Psoas muscle (tissue), 8 donors: ENCODE measurements around the gene PRKCD. TPM values are rescaled to one million over a fixed set of nuclear protein-coding genes. Genes with fewer than 3 reads are reported as not detected.

Experiments
- ATAC-seq, 4 donors: fragments of 200-7000 bp; cut with Tn5 transposase; one replicate each; pipeline ENCODE4 v1.9.1; 2020; ENCODE audit warnings: moderate library complexity in 3 of 4, mild to moderate bottlenecking in 2 of 4
- DNase-seq, 2 donors: peaks; one replicate each; pipeline ENCODE4 v3.0.0-alpha.2; 2020
- H3K27ac ChIP-seq: fragments of 200-600 bp; one replicate; pipeline ENCODE4 v1.8.0; 2022
- H3K27me3 ChIP-seq, 3 donors: fragments of 200-600 bp in 1 of 3; one replicate each; pipeline versions ENCODE4 v1.6.1 to v1.8.0; 2013 to 2022; ENCODE audit warnings: low read length in 2 of 3, mild to moderate bottlenecking in 2 of 3, moderate library complexity in 1 of 3; ENCODE audit not compliant: insufficient read depth in 3 of 3
- H3K36me3 ChIP-seq, 2 donors: fragments of 200-600 bp in 1 of 2; one replicate each; pipeline versions ENCODE4 v1.6.1 to v1.8.0; 2013 to 2022; ENCODE audit warnings: low read depth in 1 of 2, mild to moderate bottlenecking in 1 of 2, moderate library complexity in 1 of 2; ENCODE audit not compliant: insufficient read depth in 1 of 2
- H3K4me1 ChIP-seq: fragments of 200-600 bp; one replicate; pipeline ENCODE4 v1.8.0; 2022
- H3K4me3 ChIP-seq: fragments of 200-600 bp; one replicate; pipeline ENCODE4 v1.8.0; 2022; ENCODE audit warnings: mild to moderate bottlenecking
- H3K9me3 ChIP-seq: fragments of 200-600 bp; one replicate; pipeline ENCODE4 v1.8.0; 2022
- WGBS, 3 donors: extraction: QIAGEN DNeasy Blood & Tissue Kit; methylation state at CpG; one replicate each; pipeline versions ENCODE4 v1.1.6 to v1.1.7; 2013; 5-methylcytosine and 5-hydroxymethylcytosine counted together
- intact Hi-C, 2 donors: fragments of 100-400 bp; cut with DNase I; formaldehyde crosslinking; loops; one replicate each; pipeline versions ENCODE4 v1.11.0 to v1.14.2; 2022
- polyA plus RNA-seq, 3 donors: library from polyadenylated mRNA; stranded (reverse); fragments of 200-250 nt; gene quantifications; one replicate each; pipeline ENCODE4 v1.2.3, GENCODE V29; 2013
- total RNA-seq, 4 donors: library from RNA; stranded (reverse); fragmentation: NEBNext Ultra II Directional in 2 of 4; extraction: Animal tissue kit (Norgen Biotek cat#: 25700) in 2 of 4; gene quantifications; one replicate each; pipeline versions ENCODE4 v1.2.1 to v1.2.4, GENCODE V29; 2021 to 2023
- TF ChIP-seq, protein P1 (sequence below): fragments of 200-600 bp; IDR thresholded peaks from one replicate; pipeline ENCODE4 v1.8.0; 2022; ENCODE audit warnings: antibody characterized with exemption
- donor health status: healthy with polysubstance abuse.
- donor health status: DM: no; HTN: no; CAD: no; lungs with moderate emphysema.
- donor health status: Bipolar disorder and iron deficiency.
- donor health status: healthy.
- donor health status: DM: yes; HTN: yes; CAD: no.
- donor health status: DM: no; HTN: no; CAD: no.
- donor health status: DM: no; HTN: no; CAD: no.
- donor health status: DM: yes; HTN: yes; CAD: no.

Gene PRKCD
- total and polyA plus RNA-seq, 7 donors = 3.2 to 8.4 (median 4.4) TPM

GRCh38 chr3:53224536-53224935 lies 63.5 kb downstream of the PRKCD start:
- H3K27me3 ChIP-seq = no peaks in the 10 kb centered on the region
- H3K4me1 ChIP-seq = no peaks in the 10 kb centered on the region
- no peak overlapping the region for H3K27ac ChIP-seq
- no peaks in the 10 kb centered on the region for H3K9me3 ChIP-seq
- WGBS, 3 donors = 76 to 92% (median 86%) methylated on average over 5 of the region's 5 CpGs
- no peak for ATAC-seq
- peaks cover 0 to 68% of the 10 kb centered on the region in 2 donors for H3K36me3 ChIP-seq
- peak in 1 of 2 donors; percentile 20 for DNase-seq
- TF ChIP-seq, protein P1, sequence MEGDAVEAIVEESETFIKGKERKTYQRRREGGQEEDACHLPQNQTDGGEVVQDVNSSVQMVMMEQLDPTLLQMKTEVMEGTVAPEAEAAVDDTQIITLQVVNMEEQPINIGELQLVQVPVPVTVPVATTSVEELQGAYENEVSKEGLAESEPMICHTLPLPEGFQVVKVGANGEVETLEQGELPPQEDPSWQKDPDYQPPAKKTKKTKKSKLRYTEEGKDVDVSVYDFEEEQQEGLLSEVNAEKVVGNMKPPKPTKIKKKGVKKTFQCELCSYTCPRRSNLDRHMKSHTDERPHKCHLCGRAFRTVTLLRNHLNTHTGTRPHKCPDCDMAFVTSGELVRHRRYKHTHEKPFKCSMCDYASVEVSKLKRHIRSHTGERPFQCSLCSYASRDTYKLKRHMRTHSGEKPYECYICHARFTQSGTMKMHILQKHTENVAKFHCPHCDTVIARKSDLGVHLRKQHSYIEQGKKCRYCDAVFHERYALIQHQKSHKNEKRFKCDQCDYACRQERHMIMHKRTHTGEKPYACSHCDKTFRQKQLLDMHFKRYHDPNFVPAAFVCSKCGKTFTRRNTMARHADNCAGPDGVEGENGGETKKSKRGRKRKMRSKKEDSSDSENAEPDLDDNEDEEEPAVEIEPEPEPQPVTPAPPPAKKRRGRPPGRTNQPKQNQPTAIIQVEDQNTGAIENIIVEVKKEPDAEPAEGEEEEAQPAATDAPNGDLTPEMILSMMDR = no peak
- H3K4me3 ChIP-seq = no peak overlapping the region
- intact Hi-C loops = no loop called here

DNA sequence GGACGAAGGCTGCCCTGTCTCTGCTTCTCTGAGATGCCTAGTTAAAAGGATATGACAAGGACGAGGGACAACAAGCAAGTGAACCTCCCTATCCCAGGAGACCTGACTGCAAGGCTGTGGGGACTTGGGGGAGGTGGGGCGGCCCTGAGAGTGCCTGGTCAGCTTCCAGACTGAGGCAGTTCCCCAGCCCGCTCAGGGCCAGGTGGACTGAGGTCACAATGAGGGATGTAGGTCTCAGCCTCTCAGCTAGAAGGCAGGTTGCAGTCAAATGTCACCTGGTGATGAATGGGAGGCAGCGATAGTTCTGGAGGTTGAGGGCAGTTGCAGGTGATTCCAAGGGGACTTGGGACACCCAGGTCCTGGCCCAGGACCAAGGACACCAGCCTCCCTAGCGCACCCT lies 64.2 kb downstream of the PRKCD start:
- Histone ChIP-seq H3K36me3 (peaks cover 4 to 75% of the 10 kb centered on the region in 2 donors), H3K27ac (no peak overlapping the region)

DNA sequence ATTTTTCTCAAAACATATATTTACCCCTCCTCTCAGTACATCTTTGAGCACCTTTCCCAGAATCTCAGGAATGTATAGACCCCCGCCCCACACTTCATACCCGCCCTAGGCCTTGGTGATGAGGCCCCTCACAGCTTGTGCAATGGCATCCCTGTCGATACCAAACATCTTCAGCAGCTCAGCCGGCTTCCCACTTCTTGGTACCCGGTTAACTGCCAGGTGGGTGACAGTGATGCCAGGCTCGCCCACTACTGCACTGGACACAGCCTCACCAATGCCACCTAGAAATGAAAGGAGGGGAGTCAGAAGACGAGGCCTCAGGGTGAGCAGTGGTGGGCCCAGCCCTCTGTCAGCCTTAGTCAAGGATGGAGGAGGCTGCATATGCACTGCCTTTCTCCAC lies 64.6 kb downstream of the PRKCD start:
- Histone ChIP-seq H3K9me3 (no peaks in the 10 kb centered on the region), H3K4me3 (no peak overlapping the region), H3K27me3 (no peaks in the 10 kb centered on the region), H3K27ac (no peak overlapping the region), H3K4me1 (no peaks in the 10 kb centered on the region), H3K36me3 (peaks cover 4 to 79% of the 10 kb centered on the region in 2 donors)
- ATAC-seq = no peak
- peak in 1 of 2 donors; percentile 11 for DNase-seq
- intact Hi-C loops = no loop called here
- WGBS, 3 donors = 86 to 96% (median 90%) methylated on average over 7 of the region's 7 CpGs
- TF ChIP-seq, protein P1 = no peak

More for the DNA sequence above, 64.2 kb downstream of the PRKCD start:
- peak in 1 of 2 donors; percentile 19 for DNase-seq
- H3K9me3 ChIP-seq = no peaks in the 10 kb centered on the region
- no peak overlapping the region for H3K4me3 ChIP-seq
- no peaks in the 10 kb centered on the region for H3K4me1 ChIP-seq
- no peak for ATAC-seq
- no peaks in the 10 kb centered on the region for H3K27me3 ChIP-seq
- TF ChIP-seq, protein P1 = no peak
- WGBS, 3 donors = 86 to 91% (median 87%) methylated on average over 6 of the region's 6 CpGs
- intact Hi-C loops = no loop called here

GRCh38 chr3:53226142-53226840 lies 65.3 kb downstream of the PRKCD start:
- ATAC-seq = no peak
- Histone ChIP-seq H3K4me1 (no peaks in the 10 kb centered on the region), H3K36me3 (peaks cover 4 to 86% of the 10 kb centered on the region in 2 donors), H3K27ac (no peak overlapping the region), H3K4me3 (no peak overlapping the region), H3K27me3 (no peaks in the 10 kb centered on the region), H3K9me3 (no peaks in the 10 kb centered on the region)
- intact Hi-C loops = no loop called here
- TF ChIP-seq, protein P1 = no peak
- 82 to 91% (median 86%) methylated on average over 12 of the region's 12 CpGs for WGBS, 3 donors
- peak in 1 of 2 donors; percentile 34 for DNase-seq
